GM18858 (cell line): ENCODE results near the gene PRODH.
"Not testable (repeated sequence)": the region's sequence is repeated elsewhere in the genome, so short reads cannot be mapped to it uniquely, and the experiment has no call there.

Experiments used
- ATAC-seq: cut with Tn5 transposase; IDR thresholded peaks from one replicate; pipeline ENCODE4 v1.9.1; 2021; ENCODE audit not compliant: unreplicated experiment

PRODH gene

GRCh38 chr22:18935889-18936529 lies at the start of gene PRODH:
PRODH (minus strand) TSS chr22:18936293; CDS start chr22:18936287, 6 bp downstream.
- no peak for ATAC-seq

DNA sequence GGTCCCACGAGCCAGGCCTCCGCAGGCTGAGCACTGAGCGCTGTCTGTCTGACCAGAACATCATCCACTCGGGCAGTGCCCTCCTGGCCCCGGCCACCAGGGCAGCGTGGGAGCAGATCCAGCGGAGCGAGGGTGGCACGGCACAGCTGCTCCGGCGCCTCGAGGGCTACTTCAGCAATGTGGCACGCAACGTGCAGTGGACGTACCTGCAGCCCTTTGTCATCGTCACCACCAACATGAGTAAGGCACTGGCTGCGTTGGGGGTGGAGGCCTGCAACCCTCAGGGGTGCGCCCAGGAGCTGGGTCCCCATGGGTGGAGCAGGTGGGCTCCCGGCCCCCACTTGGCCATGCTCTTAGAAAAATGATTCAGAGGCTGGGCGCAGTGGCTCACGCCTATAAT lies 49.7 kb upstream of the PRODH start:
- no peak for ATAC-seq

- no peak for ATAC-seq
Observed at GRCh38 chr22:18984564-18984963, 48.5 kb upstream of the PRODH start.

DNA sequence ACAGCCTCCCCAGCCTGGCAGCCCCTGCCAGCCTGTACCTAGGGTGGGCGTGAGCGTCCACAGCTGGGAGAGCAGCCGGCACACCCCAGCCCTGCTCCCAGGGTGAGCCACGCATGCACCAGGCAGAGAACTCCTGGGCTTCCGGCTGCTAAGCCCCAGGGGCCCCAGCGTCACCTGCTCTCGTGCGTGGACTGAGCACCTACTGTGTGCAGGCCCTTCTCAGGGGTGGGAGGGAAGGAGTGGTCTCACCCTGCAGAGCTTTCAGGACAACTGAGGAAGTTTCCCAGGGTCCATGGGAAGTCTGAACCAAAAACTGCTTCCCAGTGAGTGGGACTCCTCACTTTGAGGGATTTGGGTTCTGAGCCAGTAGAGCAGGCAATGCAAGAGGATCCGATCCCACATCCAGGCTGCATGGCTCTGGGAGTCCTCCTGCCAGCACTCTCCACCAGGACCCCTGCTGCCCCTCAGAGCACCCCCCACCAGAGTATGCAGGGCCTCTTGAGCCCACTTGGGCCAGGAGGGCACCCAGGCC lies 47.1 kb upstream of the PRODH start:
- no peak for ATAC-seq

- no peak for ATAC-seq
Observed at GRCh38 chr22:18980829-18981228, 44.7 kb upstream of the PRODH start.

DNA sequence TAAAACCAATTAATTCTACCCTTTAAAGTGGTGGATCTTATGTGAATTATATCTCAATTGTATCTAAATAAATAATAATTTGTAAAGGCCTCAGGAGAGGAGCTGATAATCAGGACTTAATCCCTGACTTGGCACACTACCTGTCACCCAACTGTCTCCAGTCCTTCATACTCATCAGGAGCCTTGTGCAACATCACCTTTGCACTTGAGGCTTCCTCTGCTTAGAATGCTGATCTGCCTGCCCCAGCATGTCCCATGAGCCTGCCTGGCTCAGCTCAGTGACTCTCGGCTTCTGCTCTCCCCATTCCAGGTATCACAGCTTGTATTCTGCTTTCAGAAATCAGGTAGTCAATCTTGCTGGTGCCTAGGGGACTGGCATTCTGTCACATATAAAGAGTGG lies 43.9 kb upstream of the PRODH start:
- ATAC-seq = no peak

GRCh38 chr22:18978506-18978905 lies 42.4 kb upstream of the PRODH start:
- no peak for ATAC-seq

DNA sequence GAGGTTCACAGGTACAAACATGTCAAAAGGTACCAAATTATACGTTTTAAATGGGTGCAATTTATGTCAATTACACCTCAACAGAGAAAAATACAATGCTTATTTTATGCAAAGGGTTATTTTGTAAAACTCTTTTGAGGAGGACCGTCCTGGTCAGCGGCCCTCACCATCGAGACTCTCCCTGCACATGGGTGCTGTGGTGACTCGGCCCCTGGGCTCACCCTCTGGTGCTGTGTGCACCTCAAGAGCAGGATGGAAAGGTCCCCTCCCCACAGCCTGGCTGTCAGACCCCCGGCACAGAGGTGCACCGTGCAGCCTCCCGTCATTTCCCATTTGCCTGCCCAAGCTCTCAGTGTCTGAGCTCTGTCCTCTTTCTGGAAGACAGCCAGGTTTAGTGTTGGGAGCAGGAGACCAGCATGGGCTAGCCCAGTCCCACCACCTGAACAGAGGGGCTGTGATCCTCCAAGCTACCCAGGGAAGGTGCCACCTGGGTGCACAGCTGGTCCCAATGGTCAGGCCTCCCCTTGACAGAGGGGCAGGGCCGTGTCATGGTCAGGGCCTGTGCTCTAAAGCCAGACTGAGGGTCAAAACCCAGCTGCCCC lies 41.8 kb upstream of the PRODH start:
- no peak for ATAC-seq

GRCh38 chr22:18976197-18976751 lies 40.2 kb upstream of the PRODH start:
- no peak for ATAC-seq

DNA sequence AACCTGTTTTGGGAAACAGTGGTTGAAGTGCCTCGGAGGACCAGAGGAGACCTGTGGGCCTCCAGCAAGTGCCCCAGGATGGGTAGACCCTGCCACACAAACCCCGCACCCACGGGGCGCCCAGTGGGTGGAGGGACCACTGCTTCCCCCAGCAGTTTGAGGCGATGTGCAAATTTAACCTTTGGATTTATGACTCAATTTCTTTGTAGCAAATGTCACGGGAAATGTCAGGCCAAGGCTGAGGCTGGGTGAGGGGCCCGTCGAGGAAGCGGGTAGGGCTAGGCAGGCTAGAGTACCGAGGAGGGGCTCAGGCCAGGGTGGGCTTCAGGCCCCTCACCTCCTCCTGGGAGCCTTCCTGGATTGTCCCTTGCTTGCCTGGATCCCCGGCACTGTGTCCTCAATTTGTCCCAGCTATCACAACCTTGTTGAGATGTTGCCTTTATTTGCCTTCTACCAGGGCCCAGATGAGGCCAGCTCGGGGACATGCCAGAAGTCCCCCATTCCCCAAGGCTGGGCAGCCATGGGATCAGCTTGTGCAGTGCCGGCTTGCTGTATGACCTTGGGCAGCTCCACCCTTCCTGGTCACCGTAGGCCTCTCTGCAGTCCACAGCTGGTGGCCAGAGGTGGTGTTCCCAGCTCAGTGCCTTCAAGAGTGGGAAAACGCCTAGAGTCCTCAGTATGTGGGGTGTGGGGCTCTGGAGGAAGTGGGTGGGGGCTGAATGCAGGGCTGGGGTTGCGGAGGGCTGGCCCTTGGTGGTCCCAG lies 39.5 kb upstream of the PRODH start:
- ATAC-seq = no peak

DNA sequence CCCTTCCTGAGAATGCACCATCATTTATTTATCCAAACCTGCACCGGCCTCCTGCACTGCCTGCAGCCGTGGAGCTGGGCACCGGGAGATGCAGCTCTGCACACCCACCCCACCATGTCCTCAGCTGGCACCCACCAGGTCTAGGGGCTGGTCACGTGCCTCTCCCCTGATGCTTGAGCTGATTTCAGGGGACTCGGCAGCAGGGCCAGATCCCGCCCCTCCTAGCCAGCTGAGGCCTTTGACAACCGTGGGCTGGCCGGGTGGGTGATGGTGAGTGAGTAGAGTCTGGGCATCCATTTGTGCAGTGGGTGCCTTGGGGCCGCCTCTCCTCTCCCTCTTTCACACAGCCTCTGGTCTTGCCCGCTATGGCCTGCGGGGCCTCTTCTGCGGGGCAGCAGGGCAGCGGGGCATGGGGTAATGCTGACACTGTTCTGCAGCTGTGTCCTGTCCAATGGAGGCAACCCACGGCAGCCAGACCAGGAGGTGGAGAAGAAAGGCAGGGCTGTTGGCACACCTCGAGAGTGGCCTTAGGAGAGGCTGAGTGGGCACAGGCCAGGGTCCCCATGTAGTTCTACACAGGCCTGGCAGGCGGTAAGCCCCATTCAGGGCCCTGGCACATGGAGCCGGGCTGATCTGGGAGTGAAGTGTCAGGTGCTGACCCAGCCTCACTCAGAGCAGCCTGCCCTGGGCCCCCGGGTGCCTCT lies 38.5 kb upstream of the PRODH start:
- ATAC-seq = no peak

DNA sequence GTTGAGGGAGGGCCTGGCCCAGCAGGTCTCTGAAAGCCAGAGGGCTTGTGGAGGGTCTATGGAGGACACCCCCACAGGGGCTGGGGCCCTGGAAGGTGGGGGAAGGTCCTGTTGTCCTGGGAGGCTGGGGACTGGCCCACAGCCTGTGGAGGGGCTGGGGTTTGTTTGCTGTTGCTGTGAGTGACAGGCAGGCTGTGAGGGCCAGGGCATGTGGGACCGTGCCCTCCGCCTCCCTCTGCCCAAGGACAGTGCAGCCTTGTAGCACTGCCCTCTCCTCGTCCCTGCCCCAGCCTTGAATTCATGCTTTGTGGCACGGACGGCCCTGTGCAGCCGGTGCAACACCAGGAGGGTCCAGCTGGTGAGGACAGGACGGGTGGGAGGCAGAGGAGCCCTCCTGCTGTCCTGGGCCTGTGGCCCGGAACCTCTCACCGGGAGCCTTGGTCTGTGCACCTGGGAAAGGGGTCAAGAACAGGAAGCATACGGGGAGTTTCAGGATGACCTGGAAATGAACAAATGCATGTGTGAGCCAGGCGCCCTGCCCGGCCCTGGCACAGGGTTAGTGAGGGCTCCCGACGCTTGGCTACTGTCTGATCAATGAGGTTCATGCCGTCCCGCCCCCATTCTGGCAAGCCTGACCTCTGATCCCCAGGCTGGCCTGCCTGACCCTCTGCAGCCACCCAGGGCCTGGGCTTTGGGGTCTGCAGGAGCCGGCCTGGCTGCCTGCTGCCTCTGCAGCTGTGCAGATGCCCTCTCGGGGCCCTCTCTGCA lies 37.4 kb upstream of the PRODH start:
- no peak for ATAC-seq

- ATAC-seq = not testable (repeated sequence)
Observed at GRCh38 chr22:18972591-18972990, 36.5 kb upstream of the PRODH start.

DNA sequence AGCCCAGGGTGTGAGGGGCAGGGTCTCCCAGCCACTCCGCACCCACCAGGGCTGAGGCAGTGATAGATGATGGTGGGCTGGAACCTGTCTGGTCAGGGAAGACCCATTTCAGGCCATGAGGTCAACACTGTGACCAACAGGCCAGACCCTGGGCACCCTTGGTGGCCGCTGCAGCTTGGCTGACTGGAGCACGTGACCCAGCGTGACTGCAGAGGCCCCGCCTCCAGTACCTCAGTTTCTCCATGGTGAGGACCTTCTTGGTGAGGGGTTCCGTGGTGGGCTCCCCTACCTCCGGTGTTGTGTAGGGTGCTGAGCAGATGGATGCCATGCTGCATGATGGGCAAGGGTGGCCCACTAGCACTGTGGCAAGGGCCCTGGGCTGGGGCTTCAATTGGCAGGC lies 35.9 kb upstream of the PRODH start:
- not testable (repeated sequence) for ATAC-seq

- no peak for ATAC-seq
Observed at GRCh38 chr22:18971321-18971751, 35.2 kb upstream of the PRODH start.

GRCh38 chr22:18970948-18971315 lies 34.8 kb upstream of the PRODH start:
- ATAC-seq = no peak

DNA sequence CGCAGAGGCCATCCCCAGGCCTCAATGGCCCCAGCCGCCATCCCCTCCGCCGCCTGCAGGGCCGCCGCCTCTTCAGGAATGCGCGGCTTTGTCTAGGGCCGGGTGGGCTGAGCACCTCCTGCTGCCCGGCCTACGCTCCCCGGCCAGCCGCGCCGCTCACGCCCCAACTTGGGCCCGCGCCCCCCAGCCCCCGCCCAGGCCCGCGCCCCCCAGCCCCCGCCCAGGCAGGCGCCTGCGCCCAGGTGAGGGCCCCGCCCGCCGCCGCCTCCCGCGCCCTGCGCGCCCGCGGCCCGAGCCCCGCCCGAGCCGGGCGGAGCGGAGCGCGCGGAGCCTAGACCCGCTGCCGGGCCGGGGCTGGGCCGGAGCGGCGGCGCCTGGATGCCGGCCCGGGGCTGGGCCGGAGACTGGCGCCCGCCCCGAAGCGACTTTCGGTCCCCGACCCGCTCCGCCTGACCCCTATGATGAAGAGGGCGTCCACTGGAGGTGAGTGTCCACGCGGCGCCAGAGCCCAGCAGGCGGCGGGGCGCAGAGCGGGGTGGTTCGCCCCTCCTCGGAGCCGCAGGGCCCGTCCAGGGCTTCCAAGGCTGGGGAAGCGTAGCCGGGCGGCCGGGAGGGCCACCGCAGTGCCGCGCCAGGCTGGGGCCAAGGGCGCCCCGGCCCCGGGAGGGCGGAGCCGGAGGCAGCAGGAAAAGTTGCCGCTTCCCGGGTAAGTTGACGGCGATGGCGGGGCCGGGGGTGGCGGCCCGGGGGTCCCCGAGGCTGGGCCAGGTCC lies 34.3 kb upstream of the PRODH start:
- no peak for ATAC-seq

GRCh38 chr22:18969158-18969942 lies 33.3 kb upstream of the PRODH start:
- not testable (repeated sequence) for ATAC-seq
